Left forelimb (tissue), 1 donor: ENCODE measurements around the gene PLGRKT.
"Not testable (repeated sequence)": the region's sequence is repeated elsewhere in the genome, so short reads cannot be mapped to it uniquely, and the experiment has no call there.

Experiments used
- DNase-seq: peaks from one replicate; pipeline ENCODE4 v3.0.0-alpha.2; 2018; ENCODE audit warnings: low spot score

Gene PLGRKT

GRCh38 chr9:5437254-5438216 is at the start of gene PLGRKT:
Gene PLGRKT, minus strand, starts transcription at chr9:5437925. Its CDS starts 5,948 bp downstream, at chr9:5431977.
- DNase-seq, result peak; percentile 95

GRCh38 chr9:5486988-5487387 is 49.3 kb upstream of the PLGRKT start:
- no peak for DNase-seq

GRCh38 chr9:5485378-5486085 is 47.8 kb upstream of the PLGRKT start:
- no peak for DNase-seq

- DNase-seq, result no peak
Measured at GRCh38 chr9:5483306-5483705, 45.6 kb upstream of the PLGRKT start.

- DNase-seq, result no peak
Measured at GRCh38 chr9:5482194-5482593, 44.5 kb upstream of the PLGRKT start.

- DNase-seq, result no peak
Measured at GRCh38 chr9:5481322-5482040, 43.8 kb upstream of the PLGRKT start.

- no peak for DNase-seq
Measured at GRCh38 chr9:5480919-5481318, 43.2 kb upstream of the PLGRKT start.

GRCh38 chr9:5479994-5480694 is 42.4 kb upstream of the PLGRKT start:
- DNase-seq, result no peak

- no peak for DNase-seq
Measured at GRCh38 chr9:5478206-5478605, 40.5 kb upstream of the PLGRKT start.

- not testable (repeated sequence) for DNase-seq
Measured at GRCh38 chr9:5475611-5476010, 37.9 kb upstream of the PLGRKT start.

GRCh38 chr9:5470816-5471215 is 33.1 kb upstream of the PLGRKT start:
- DNase-seq, result no peak

- DNase-seq, result no peak
Measured at GRCh38 chr9:5470122-5470521, 32.4 kb upstream of the PLGRKT start.

GRCh38 chr9:5468850-5469249 is 31.1 kb upstream of the PLGRKT start:
- no peak for DNase-seq

GRCh38 chr9:5466766-5467165 is 29.0 kb upstream of the PLGRKT start:
- DNase-seq, result no peak

- no peak for DNase-seq
Measured at GRCh38 chr9:5466005-5466404, 28.3 kb upstream of the PLGRKT start.

GRCh38 chr9:5464831-5465330 is 27.2 kb upstream of the PLGRKT start:
- DNase-seq, result not testable (repeated sequence)

- DNase-seq, result no peak
Measured at GRCh38 chr9:5460157-5460556, 22.4 kb upstream of the PLGRKT start.

- DNase-seq, result no peak
Measured at GRCh38 chr9:5459289-5459829, 21.6 kb upstream of the PLGRKT start.

- DNase-seq, result no peak
Measured at GRCh38 chr9:5455181-5455580, 17.5 kb upstream of the PLGRKT start.

GRCh38 chr9:5453673-5454072 is 15.9 kb upstream of the PLGRKT start:
- no peak for DNase-seq

GRCh38 chr9:5453004-5453403 is 15.3 kb upstream of the PLGRKT start:
- DNase-seq, result no peak
